ENCODE measurements around the gene USF1.

- TF ChIP-seq GATA3 (IDR thresholded peaks at IDR 0.05; ENCODE audit: low read depth, low read length) (no peak), GATA2 (IDR thresholded peaks at IDR 0.05; ENCODE audit: low read depth, low read length) (no peak)
These were observed 40.7 kb upstream of the USF1 start for GRCh38 chr1:161086457-161086856.

Data from SH-SY5Y (cell line).